ENCODE data around the gene RASAL1. TPM values are rescaled to one million over a fixed set of nuclear protein-coding genes. Genes with fewer than 3 reads are reported as not detected.

Gene RASAL1
- total RNA-seq, 1 experiment from 2014 or later, result 8.1 TPM

GRCh38 chr12:113089839-113090238 is 45.7 kb downstream of the RASAL1 start:
- Mint-ChIP-seq H3K4me3 (no peak overlapping the region), H3K36me3 (no peaks in the 10 kb centered on the region), H3K27me3 (ENCODE audit: low read depth) (no peaks in the 10 kb centered on the region; the same call in none of the 2 replicates), H3K4me1 (peaks cover 28% of the 10 kb centered on the region), H3K27ac (no peak overlapping the region), H3K9me3 (no peaks in the 10 kb centered on the region)
- CTCF ChIA-PET, result interaction anchor here (0.9 to 1.5 kb wide), 5 partner anchors 9 to 97 kb away, joined by 3 to 5 read pairs (median 3); no protein-coding TSS in a partner anchor
- ATAC-seq (no peak), DNase-seq (ENCODE audit: low spot score) (no peak)
- POLR2A ChIA-PET, result no interaction called here
- TF ChIP-seq ZBTB43 (CRISPR knock-in tag; IDR thresholded peaks at IDR 0.05) (no peak), ZNF138 (CRISPR knock-in tag; conservative IDR thresholded peaks at IDR 0.05) (no peak), PRDM15 (CRISPR knock-in tag; IDR thresholded peaks at IDR 0.05) (no peak), E2F5 (CRISPR knock-in tag; IDR thresholded peaks at IDR 0.05) (no peak), ATF3 (CRISPR knock-in tag; conservative IDR thresholded peaks at IDR 0.05) (no peak), CREM (CRISPR knock-in tag; IDR thresholded peaks at IDR 0.05) (no peak), AR (CRISPR knock-in tag; IDR thresholded peaks at IDR 0.05) (no peak), JUN (CRISPR knock-in tag; IDR thresholded peaks at IDR 0.05) (no peak), TCF7 (CRISPR knock-in tag; IDR thresholded peaks at IDR 0.05; ENCODE audit: low read depth) (no peak), USF2 (CRISPR knock-in tag; IDR thresholded peaks at IDR 0.05) (no peak), MYBL2 (CRISPR knock-in tag; IDR thresholded peaks at IDR 0.05) (no peak), SOX15 (CRISPR knock-in tag; IDR thresholded peaks at IDR 0.05) (no peak), ESRRA (CRISPR knock-in tag; IDR thresholded peaks at IDR 0.05; ENCODE audit: borderline replicate concordance) (no peak), ZNF317 (CRISPR knock-in tag; IDR thresholded peaks at IDR 0.05; ENCODE audit: borderline replicate concordance, low read depth) (no peak), ZNF512 (CRISPR knock-in tag; IDR thresholded peaks at IDR 0.05; ENCODE audit: borderline replicate concordance) (no peak), NR1H2 (CRISPR knock-in tag; IDR thresholded peaks at IDR 0.05) (no peak), GRHL2 (CRISPR knock-in tag; IDR thresholded peaks at IDR 0.05; ENCODE audit: insufficient replicate concordance, severe bottlenecking) (no peak), MAX (CRISPR knock-in tag; IDR thresholded peaks at IDR 0.05) (no peak)
